GM18519 (cell line): Measurements from ENCODE around the gene SAV1.
A peak's percentile ranks its signal among the peaks of the same experiment; 100 is the strongest.
"Not testable (repeated sequence)": the region's sequence is repeated elsewhere in the genome, so short reads cannot be mapped to it uniquely, and the experiment has no call there.

ENCODE experiments used
- ATAC-seq: cut with Tn5 transposase; IDR thresholded peaks from one replicate; pipeline ENCODE4 v1.9.1; 2021; ENCODE audit warnings: mild to moderate bottlenecking, moderate library complexity; ENCODE audit not compliant: unreplicated experiment, low FRiP score

The SAV1 gene

GRCh38 chr14:50666772-50667683 lies 1.1 kb downstream of the SAV1 start:
- no peak for ATAC-seq

- ATAC-seq, result not testable (repeated sequence)
Observed at GRCh38 chr14:50665300-50665699, 2.8 kb downstream of the SAV1 start.

- ATAC-seq, result not testable (repeated sequence)
Observed at GRCh38 chr14:50664579-50664978, 3.5 kb downstream of the SAV1 start.

DNA sequence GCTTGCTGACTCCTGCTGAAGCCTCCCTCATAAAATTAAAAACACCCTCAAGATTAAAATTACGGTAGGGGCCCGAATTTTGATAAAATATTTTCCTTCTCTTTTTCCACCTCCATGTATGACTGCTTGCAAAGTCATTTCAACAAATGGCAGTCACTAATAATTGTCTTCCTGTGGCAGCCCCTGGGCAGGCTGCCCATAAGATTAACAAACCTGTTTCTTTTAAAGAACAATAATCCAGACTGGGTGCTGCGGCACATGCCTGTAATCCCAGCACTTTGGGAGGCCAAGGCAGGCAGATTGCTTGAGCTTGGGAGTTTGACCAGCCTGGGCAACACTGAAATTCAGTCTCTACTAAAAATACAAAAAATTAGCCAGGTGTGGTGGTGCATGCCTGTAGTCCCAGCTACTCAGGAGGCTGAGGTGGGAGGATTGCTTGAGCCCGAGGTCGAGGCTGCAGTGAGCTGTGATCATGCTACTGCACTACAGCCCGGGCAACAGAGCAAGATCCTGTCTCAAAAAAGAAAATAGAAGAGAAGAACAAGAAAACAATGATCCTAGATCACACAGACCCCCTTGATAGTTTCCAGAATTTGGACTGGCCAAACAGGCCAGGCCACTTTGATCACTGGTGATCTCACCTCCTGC lies 8.7 kb downstream of the SAV1 start:
- ATAC-seq, result no peak

DNA sequence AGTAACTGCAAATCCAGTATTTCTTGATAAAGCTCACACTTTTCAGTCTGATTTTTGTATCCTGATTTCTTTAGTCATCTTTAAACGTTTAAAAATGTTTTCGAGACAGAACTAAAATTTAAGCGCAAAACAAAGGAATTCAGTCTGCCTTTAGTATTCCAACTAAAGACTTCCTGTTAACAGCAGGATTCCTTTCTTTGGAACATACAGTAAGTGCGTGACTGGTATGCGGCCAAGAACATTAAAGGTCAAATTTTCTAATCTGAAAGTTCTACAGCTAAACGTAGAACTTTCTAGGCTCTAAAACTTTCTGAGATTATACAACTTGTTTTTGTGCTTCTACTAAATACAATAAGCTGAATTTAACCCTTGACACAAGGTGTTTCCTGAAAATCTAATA lies 9.9 kb downstream of the SAV1 start:
- no peak for ATAC-seq

- no peak for ATAC-seq
Observed at GRCh38 chr14:50657753-50658152, 10.4 kb downstream of the SAV1 start.

DNA sequence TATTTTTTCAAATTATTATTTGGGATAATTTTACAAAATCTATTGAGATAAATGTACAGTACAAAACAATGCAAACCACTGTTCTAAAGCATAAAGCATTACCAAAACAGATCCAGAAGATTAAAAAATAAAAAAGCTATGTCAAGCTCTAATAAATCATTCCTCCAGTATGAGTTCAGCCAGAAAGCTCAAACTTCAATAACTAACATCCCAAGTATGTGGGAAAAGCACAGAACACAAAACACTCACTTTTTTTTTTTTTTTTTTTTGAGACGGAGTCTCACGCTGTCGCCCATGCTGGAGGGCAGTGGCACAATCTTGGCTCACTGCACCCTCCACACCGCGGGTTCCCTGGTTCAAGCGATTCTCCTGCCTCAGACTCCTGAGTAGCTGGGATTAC lies 11.3 kb downstream of the SAV1 start:
- no peak for ATAC-seq

DNA sequence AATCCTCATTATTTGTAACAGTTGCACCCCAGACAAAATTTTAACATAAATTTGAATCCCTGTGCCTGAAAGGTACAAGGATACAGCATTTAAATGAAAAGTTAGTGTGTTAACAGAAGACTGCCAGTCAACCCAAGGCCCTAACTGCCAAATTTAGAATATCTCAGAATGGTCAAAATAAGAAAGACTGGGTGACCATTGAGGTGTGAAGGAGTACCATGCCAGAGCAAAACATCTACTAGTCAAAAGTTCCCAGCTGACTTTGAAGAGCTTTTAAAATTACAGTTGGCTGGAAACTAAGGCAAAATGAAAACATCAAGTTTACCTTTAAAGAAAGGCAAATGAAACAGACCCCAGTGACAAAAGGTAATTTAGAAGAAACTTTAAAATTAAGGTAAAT lies 18.4 kb downstream of the SAV1 start:
- ATAC-seq, result no peak

DNA sequence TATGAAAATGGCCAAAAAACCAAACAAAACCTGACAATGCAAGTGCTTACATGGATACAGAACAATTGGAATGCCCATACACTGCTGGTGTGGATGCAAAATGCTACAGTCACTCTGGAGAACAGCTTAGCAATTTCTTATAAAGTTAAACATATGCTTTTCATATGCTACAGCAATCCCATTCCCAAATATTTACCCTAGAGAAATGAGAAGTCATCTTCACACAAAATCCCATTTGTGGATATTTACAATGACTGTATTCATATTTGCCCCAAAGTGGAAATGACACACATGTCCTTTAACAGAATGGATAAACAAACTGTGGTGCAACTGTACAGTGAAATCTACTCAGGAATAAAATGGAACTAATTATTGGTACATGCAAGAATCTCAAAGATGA lies 20.4 kb downstream of the SAV1 start:
- ATAC-seq, result no peak

DNA sequence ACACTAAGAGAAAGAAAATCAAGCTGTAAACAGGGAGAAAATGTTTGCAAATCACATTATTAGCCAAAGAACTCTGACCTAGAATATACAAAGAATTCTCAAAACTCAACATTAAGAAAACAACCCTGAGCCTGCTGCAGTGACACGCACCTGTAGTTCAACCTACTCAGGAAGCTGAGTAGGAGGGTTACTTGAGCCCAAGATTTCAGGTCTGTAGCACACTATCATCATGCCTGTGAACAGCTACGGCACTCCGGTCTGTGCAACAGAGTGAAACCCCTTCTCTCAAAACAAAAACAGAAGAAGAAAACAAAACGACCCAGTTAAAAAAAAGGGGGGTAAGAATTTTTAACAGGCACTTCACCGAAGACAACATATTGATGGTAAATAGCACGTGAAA lies 20.8 kb downstream of the SAV1 start:
- ATAC-seq, result peak; percentile 84

- ATAC-seq, result no peak
Observed at GRCh38 chr14:50635141-50635540, 33.0 kb downstream of the SAV1 start.

DNA sequence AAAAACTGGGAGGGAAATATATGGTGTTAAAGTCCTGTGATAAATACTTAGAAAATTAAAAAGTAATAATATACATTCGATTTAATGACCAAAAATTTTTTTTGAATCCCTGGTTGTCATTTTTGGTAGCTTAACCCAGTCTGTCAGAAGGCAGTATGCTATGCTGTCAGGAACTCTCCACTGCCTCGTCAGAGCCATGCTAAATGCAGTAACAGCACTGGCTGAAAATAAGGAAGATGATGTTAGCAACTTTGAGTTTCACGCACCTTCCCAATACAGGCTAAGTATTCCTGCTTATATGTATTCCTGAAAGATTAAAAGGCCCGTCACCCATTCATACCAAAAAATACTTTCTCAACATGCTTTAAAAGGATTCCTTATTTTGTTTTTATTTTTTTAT lies 34.2 kb downstream of the SAV1 start:
- no peak for ATAC-seq

GRCh38 chr14:50631408-50631821 lies 36.7 kb downstream of the SAV1 start:
- ATAC-seq, result no peak

- not testable (repeated sequence) for ATAC-seq
Observed at GRCh38 chr14:50624947-50625346, 43.2 kb downstream of the SAV1 start.

- no peak for ATAC-seq
Observed at GRCh38 chr14:50624447-50624846, 43.7 kb downstream of the SAV1 start.

DNA sequence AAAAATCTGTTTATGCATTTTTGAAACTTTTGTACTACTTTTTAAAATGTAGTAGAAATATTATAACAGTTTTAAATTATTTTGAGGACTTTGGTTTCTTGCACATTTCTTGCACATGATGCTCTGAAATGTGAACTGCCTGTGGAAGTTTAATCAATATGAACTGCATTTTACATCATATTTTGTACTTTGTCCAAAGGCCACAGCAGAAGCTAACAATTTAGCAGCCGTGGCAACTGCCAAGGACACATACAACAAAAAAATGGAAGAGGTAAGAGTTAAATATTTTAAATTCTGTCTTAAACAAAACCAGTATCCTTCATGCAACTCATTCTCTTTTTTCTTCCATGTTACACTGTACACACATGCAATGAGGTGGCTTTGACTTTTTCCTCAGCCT lies 45.1 kb downstream of the SAV1 start:
- no peak for ATAC-seq

DNA sequence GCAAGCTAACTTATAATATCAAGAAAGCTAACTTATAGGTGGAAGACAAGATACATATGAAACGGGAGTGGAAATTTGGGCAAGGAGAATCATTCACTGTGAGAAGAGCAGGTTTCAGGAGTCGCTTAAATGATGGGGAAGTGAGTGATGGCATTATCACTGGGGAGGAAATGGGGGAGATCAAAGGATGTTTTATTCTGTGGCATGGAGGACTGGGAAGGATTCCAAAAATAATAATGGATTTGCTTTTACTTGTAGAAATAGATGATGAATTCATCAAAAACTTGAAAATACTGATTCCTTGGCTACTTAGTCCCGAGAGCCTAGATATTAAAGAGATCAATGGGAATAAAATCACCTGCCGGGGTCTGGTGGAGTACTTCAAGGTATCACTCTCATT lies 47.8 kb downstream of the SAV1 start:
- ATAC-seq, result no peak

GRCh38 chr14:50619569-50620141 lies 48.5 kb downstream of the SAV1 start:
- ATAC-seq, result peak; percentile 64

DNA sequence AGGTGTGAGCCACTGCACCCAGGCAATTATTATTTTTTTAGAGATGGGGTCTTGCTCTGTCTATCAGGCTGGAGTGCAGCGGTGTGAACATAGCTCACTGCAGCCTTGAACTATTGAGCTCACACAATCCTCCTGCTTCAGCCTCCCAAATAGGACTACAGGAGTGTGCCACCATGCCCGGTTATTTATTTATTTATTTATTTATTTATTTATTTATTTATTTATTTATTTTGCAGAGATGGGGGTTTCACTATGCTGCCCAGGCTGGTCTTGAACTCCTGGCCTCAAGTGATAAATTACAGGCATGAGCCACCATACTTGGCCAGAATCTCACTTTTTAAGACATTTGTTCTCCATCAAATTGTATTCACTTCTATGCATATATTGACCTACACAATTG lies 51.8 kb downstream of the SAV1 start:
- no peak for ATAC-seq

DNA sequence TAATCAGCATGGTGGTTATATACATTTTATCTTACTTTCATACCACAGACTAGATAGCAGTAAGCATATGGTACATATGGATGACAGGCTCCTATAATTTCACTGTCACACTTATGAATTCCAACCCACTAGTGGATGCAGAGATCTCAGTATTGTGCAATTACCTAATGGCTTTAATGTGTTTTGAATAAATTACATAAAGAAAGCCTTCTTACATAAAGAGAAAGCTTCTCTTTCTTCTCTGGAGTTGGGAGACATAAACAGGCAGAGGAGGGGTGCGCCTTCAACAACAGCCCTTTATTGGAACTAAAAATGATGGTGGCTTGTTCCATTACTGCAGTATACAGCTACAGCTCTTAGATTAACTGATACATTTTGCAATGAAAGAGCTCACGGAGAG lies 52.6 kb downstream of the SAV1 start:
- no peak for ATAC-seq

- no peak for ATAC-seq
Observed at GRCh38 chr14:50615056-50615455, 53.0 kb downstream of the SAV1 start.

- ATAC-seq, result no peak
Observed at GRCh38 chr14:50612806-50613205, 55.3 kb downstream of the SAV1 start.
